Measurements from ENCODE around the gene PTGES2.
"Not testable (repeated sequence)": the region's sequence is repeated elsewhere in the genome, so short reads cannot be mapped to it uniquely, and the experiment has no call there.

Gene PTGES2

DNA sequence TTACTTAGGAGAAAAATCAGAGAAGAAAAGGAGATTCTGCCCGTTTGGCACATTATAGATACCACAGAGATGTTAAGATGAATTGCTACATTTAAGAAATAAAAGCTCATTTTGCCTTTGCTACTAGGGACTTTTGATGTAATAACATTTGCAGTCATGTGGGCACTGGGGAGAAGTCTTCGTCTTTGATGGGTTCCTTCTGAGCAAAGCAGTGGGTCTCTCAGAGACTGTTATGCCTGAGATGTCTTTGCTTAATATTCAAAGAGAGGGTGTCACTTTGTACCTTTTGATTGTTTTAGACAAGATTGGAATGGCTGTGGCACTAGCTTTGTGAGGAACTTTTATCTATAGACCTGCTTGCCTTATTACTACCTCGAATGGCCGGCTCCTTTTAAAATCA lies 34.5 kb downstream of the PTGES2 start:
- no peak for FAIRE-seq
- no peak for DNase-seq (ENCODE audit: insufficient read length, low spot score)

DNA sequence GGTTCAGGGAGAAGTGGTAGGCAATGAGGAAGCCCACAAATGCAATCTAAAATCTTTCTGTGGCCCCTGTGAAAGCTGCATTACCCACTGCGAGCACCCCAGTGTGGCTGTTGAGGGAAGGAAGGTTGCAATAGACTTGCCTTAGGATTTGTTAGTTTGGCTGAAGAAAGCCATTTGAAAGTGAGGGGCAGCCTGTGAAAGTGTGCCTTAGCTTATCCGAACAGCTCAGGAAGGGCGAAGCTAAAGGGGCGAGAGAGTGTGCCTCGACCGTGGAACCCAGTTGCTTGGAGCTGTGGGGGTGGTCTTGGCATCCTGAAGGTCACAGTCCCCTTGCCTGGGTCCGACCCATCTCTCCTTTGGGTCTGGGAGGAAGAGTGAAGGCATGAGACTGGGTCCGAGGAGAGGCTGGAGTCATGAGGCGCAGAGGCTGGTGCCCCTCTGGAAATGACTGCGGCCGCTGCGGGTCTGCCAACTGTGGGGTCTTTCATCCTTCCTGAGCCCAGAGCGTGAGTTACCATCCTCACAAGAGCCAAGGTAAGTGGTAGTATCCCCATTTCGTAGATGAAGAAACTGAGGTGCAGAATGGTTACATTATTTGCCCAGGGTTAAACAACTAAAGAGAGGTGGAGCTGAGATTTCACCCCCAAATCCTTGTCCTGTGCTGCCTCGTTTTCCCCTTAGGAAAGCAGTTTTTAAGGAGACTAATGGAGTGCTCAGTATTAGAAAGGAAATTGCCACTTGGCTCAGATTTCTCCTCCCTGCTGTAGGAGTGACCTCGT lies 35.1 kb downstream of the PTGES2 start:
- DNase-seq (ENCODE audit: insufficient read length, low spot score) (no peak), FAIRE-seq (no peak)

DNA sequence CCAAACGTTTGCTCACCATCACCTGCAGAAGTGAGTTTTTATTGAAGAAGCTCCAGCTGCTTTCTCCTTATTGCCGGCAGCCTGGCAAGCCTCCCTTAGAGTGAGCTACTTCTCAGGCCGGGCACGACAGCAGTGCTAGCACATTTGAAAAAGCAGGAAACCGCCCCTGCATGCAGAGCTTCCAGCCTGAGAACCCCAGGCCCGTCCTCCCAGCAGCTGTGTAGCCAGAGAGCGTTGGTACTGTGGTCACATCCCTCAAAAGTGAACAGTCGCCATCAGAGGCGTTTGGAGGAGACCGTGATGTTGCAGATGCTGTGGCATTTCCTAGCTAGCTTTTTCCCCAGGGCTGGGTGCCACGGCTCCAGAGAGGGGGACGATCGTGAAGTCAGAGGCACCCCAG lies 36.0 kb downstream of the PTGES2 start:
- DNase-seq (ENCODE audit: insufficient read length, low spot score), result no peak
- FAIRE-seq, result no peak

GRCh38 chr9:128091144-128091543 lies 36.4 kb downstream of the PTGES2 start:
- FAIRE-seq (no peak), DNase-seq (ENCODE audit: insufficient read length, low spot score) (no peak)

GRCh38 chr9:128089299-128089698 lies 38.2 kb downstream of the PTGES2 start:
- FAIRE-seq (no peak), DNase-seq (ENCODE audit: insufficient read length, low spot score) (no peak)

DNA sequence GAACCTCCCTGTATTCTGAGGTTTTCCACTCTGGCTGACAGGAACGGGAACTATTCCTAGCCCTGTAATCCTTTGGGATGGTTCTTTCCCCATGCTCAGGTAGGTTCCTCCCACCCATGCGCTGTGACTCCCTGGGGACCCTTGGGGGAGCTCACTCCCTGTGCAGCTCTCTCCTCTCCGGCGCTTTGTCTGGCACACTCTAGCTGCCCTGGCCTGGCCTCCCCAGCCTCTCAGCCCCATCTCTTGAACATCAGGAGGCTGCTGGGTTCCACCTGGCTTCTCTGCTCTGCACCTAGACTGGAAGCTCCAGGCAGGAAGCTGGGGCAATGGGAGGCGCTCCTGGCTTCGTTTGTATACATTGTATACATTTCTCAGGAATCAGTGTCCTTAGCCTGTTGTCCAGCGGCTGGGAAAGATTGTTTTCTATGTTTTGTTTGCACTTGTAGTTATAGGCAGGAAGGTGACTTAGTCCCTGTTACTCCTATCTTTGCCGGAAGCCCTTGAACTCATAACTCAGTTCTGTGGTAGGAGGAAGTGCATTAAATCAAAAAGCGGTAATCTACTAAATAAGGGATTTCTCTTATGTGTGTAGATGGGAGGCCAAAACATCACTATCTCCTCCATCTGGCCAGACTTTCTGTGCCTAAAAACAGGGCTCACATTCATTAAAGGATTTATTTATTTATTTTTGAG lies 39.1 kb downstream of the PTGES2 start:
- FAIRE-seq (no peak), DNase-seq (ENCODE audit: insufficient read length, low spot score) (no peak)

DNA sequence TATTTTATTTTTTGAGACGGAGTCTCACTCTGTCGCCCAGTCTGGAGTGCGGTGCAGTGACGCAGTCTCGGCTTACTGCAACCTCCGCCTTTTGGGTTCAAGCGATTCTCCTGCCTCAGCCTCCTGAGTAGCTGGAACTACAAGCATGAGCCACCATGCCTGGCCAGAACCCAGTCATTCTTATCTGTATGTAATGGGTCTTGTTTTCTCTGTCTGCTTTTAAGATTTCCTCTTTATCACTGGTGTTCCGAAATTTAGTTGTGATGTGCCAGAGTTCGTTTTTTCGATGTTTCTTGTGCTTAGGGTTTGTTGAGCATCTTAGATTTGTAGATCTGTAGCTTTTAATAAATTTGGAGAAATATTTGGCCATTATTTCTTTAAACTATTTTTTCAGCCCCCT lies 40.3 kb downstream of the PTGES2 start:
- DNase-seq (ENCODE audit: insufficient read length, low spot score) (no peak), FAIRE-seq (no peak)

- FAIRE-seq (no peak), DNase-seq (ENCODE audit: insufficient read length, low spot score) (no peak)
Observed at GRCh38 chr9:128085943-128086342, 41.6 kb downstream of the PTGES2 start.

- FAIRE-seq, result no peak
Observed at GRCh38 chr9:128084746-128085145, 42.8 kb downstream of the PTGES2 start.

GRCh38 chr9:128082151-128082550 lies 45.4 kb downstream of the PTGES2 start:
- no peak for FAIRE-seq
- DNase-seq (ENCODE audit: insufficient read length, low spot score), result no peak

More at GRCh38 chr9:128084746-128085145, 42.8 kb downstream of the PTGES2 start:
- DNase-seq (ENCODE audit: insufficient read length, low spot score), result no peak

DNA sequence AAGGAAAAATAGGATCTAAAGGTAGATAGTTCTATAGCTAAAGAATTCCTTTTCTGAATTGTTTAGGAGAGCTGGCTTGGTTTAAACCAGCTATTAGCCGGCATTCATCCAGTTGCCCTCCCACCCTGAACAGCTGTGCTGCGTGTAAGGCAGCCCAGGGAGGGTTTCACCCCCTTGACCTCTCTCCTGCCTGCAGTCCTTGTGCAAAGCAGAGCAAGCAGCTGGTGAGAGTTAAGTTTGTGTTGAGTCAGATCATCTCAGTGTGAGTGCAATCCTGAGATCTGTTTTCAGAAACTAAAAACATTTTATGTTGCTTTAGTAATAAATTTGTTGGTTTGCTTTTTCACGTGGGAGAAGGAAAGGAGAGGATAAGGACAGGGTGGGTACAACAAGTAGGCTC lies 46.5 kb downstream of the PTGES2 start:
- no peak for DNase-seq (ENCODE audit: insufficient read length, low spot score)
- no peak for FAIRE-seq

DNA sequence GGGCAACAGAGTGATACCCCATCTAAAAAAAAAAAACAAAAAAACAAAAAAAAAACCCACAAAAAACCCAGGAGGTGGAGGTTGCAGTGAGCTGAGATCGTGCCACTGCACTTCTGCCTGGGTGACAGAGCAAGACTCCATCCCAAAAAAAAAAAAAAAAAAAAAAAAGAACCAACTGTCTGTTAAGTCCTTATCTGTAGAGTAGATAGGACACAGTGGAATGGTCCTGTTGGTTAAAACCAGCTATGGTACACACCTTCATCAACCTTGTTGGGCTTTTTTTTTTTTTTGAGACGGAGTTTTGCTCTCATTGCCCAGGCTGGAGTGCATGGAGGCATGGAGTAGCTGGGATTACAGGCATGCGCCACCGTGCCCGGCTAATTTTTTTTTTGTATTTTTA lies 47.3 kb downstream of the PTGES2 start:
- DNase-seq (ENCODE audit: insufficient read length, low spot score) (no peak), FAIRE-seq (no peak)

DNA sequence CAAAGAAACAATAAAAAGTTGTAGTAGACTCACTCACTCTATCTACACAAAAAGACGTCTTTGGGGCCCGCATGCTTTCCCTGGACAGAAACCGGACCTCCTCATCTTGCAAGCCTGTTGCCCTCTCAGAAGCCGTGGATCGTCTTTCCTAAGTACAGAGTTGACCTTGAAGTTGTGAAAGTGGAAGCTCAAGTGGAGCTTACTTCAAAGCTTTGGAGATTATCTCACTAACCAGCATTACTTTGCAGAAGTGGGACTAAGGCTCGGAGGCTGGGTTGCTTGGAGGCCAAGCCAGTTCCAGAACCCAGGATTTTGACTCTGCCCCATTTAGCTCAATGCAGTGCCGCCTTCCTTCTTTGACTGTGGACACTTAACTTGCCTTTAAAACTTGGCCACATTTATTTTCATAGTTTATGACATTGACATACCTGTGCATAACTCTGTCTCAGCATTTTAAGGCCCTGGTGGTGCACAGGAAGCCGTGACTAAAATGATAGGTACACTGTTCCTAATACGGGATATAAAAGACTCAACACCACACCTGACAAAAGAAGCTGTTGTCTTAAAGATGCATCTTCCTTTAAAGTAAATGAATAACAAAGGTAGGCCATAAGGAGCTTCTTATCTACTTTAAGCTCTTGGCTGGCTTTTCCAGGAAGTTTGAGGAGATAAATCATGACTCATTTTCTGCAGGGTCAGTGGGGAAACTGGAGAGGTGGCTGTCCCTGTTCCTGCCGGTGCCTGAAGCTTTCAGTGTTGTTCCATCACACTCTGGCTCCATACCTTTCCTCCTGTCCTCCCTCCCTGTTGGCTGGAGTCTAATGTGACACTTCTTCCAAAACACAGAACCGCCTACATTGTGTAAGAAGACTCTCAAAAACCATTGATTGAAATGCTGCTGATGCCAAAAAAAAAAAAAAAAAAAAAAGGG lies 48.8 kb downstream of the PTGES2 start:
- DNase-seq (ENCODE audit: insufficient read length, low spot score), result no peak
- no peak for FAIRE-seq

GRCh38 chr9:128077847-128078503 lies 49.6 kb downstream of the PTGES2 start:
- DNase-seq (ENCODE audit: insufficient read length, low spot score) (no peak), FAIRE-seq (no peak)

DNA sequence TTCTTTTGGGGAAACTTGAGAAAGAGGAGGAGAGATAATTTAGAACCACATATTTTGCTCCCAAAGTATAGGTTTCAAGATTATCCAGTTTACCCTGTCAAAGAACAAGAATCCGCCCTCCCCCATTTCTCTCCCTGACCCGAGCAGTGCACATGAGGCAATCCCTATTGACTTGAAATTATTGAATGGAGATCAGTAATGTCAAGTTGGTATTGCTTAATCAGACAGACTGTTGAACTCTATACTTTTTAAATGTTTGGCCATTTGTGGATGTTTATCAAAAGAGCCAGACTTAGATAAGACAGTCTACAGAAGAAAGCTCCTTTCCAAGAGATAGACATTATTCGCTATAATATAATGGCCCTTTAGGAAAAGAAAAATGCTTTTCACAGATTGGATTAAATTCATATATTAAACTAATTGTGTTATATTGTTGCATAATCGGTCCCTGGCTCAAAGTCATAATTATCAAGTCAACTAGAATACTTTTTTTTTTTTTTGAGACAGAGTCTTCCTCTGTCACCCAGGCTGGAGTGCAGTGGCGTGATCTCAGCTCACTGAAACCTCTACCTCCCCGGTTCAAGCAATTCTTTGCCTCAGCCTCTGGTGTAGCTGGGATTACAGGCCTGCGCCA lies 54.2 kb downstream of the PTGES2 start:
- DNase-seq (ENCODE audit: insufficient read length, low spot score) (no peak), FAIRE-seq (no peak)

DNA sequence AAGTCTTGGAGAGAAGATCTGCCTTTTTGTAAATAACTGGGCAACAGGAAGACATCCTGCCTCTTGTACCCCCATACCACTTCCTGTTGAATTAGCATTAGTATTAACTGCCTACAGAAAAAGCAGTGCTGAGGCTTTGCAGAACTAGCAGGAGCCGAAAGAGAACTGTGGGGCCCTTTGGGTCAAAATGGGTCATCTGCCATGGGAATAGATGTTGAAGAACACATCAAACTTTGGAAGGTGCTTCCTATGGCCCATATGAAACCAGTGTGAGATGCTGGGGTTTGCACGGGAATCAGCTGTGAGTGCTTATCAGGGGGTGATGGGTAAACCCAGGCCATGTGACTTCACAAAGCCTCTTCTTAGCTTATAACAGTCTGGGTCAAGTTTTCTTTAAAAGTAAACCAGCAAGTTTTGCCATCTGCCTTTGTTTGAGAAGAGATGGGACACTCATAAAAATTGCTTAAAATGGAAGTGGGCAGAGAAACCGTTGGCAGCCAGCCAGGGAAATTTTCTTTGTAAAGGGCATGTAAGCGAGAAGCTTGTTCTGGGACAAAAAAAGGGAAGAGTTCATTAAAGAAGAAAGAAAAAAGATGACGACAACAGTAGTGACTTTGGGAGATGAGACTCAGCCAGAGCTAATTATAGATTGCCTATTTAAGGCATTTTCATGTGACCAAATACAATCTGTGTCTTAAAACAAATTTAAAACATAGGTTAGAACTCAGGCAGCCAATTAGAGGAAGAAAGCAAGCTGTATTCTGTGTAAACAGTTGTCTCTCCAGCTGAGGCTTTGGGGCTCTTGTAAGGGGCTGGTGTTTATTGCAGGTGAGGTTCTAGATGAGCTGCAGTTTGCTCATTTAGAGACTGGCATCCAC lies 55.1 kb downstream of the PTGES2 start:
- no peak for DNase-seq (ENCODE audit: insufficient read length, low spot score)
- peak; percentile 86 for FAIRE-seq

- not testable (repeated sequence) for DNase-seq (ENCODE audit: insufficient read length, low spot score); FAIRE-seq
Observed at GRCh38 chr9:128071475-128071874, 56.1 kb downstream of the PTGES2 start.

GRCh38 chr9:128070874-128071273 lies 56.7 kb downstream of the PTGES2 start:
- DNase-seq (ENCODE audit: insufficient read length, low spot score), result no peak
- no peak for FAIRE-seq
